PC-9 (cell line): ENCODE results near the gene CCL24.

ENCODE experiments used
- EZH2 ChIP-seq: fragments of 200-600 bp; sonication (generic); IDR thresholded peaks from 2 replicates; pipeline ENCODE4 v1.8.0; 2017; ENCODE audit warnings: antibody characterized with exemption, low read depth
- TF ChIP-seq, protein P1 (sequence below): fragments of 200-600 bp; sonication (generic); conservative IDR thresholded peaks from 2 replicates; pipeline ENCODE4 v1.6.1; 2017; ENCODE audit warnings: mixed run types, antibody characterized with exemption, mild to moderate bottlenecking, moderate library complexity

DNA sequence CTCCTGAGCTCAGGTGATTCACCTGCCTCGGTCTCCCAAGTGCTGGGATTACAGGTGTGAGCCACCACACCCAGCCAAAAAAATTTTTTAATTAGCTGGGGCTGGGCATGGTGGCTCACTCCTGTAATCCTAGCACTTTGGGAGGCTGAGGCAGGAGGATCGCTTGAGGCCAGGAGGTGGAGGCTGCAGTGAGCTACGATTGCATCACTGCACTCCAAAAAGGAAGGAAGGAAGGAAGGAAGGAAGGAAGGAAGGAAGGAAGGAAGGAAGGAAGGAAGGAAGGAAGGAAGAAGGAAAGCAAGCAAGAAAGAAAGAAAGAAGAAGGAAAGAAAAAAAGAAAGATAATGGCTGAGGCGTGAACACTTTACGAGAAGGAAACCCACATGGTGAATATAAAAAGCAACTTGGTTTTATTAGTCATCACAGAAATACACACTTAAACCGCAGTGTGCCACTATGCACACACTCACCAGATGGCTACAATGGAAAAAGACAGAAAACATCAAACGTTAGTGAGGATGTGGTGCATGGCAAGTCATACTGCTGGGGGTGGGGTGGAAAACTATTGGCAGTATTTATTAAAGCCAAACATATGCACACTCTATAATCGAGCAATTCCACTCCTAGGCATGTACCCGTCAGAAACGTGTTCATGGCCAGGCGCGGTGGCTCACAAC, 37.2 kb downstream of the CCL24 start:
- TF ChIP-seq, protein P1, sequence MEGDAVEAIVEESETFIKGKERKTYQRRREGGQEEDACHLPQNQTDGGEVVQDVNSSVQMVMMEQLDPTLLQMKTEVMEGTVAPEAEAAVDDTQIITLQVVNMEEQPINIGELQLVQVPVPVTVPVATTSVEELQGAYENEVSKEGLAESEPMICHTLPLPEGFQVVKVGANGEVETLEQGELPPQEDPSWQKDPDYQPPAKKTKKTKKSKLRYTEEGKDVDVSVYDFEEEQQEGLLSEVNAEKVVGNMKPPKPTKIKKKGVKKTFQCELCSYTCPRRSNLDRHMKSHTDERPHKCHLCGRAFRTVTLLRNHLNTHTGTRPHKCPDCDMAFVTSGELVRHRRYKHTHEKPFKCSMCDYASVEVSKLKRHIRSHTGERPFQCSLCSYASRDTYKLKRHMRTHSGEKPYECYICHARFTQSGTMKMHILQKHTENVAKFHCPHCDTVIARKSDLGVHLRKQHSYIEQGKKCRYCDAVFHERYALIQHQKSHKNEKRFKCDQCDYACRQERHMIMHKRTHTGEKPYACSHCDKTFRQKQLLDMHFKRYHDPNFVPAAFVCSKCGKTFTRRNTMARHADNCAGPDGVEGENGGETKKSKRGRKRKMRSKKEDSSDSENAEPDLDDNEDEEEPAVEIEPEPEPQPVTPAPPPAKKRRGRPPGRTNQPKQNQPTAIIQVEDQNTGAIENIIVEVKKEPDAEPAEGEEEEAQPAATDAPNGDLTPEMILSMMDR: no peak
- TF ChIP-seq EZH2: no peak
